MCF 10A (cell line): Measurements from ENCODE around the gene EPHB6. TPM values are rescaled to one million over a fixed set of nuclear protein-coding genes. Genes with fewer than 3 reads are reported as not detected.
A peak's percentile ranks its signal among the peaks of the same experiment; 100 is the strongest.

Experiments used
- BruUV-seq: library from RNA; stranded (reverse); fragments of 400-500 nt; replicated peaks from 2 replicates; lab custom pipeline; 2021; lab: Mats Ljungman, UMichigan
- CTCF ChIA-PET: fragments of 300-600 bp; sonication (Branson Sonifier 250); formaldehyde crosslinking; extraction: SDS; loops from one replicate; lab custom pipeline; 2021; ENCODE audit warnings: antibody characterized with exemption, inconsistent platforms; lab: Yijun Ruan, JAX
- POLR2A ChIA-PET: fragments of 300-600, 350-650 bp; sonication (Branson Sonifier 250); formaldehyde crosslinking; extraction: SDS; loops from one replicate; lab custom pipeline; 2020; ENCODE audit warnings: antibody characterized with exemption, inconsistent platforms; lab: Yijun Ruan, JAX
- DNase-seq: peaks from one replicate; pipeline ENCODE4 v3.0.0-alpha.2; 2018; ENCODE audit not compliant: unreplicated experiment
- H3K27ac Mint-ChIP-seq: one replicate; pipeline ENCODE4 v1.8.0; 2022; ENCODE audit warnings: mild to moderate bottlenecking, low read depth, mixed read lengths; ENCODE audit not compliant: unreplicated experiment
- H3K27me3 Mint-ChIP-seq: one replicate; pipeline ENCODE4 v1.8.0; 2022; ENCODE audit warnings: mixed read lengths; ENCODE audit not compliant: insufficient read depth, unreplicated experiment
- H3K36me3 Mint-ChIP-seq: one replicate; pipeline ENCODE4 v1.8.0; 2022; ENCODE audit warnings: mild to moderate bottlenecking, moderate library complexity, mixed read lengths; ENCODE audit not compliant: insufficient read depth, unreplicated experiment
- H3K4me1 Mint-ChIP-seq: one replicate; pipeline ENCODE4 v1.8.0; 2022; ENCODE audit warnings: mixed read lengths; ENCODE audit not compliant: insufficient read depth, unreplicated experiment
- H3K4me3 Mint-ChIP-seq: one replicate; pipeline ENCODE4 v1.8.0; 2022; ENCODE audit warnings: mild to moderate bottlenecking, moderate library complexity, mixed read lengths; ENCODE audit not compliant: unreplicated experiment
- H3K9me3 Mint-ChIP-seq: one replicate; pipeline ENCODE4 v1.8.0; 2022; ENCODE audit warnings: mixed read lengths; ENCODE audit not compliant: unreplicated experiment
- CTCF ChIP-seq: fragments of 200-600 bp; IDR thresholded peaks from one replicate; pipeline ENCODE4 v1.8.0; 2022; ENCODE audit warnings: antibody characterized with exemption, mild to moderate bottlenecking; ENCODE audit not compliant: unreplicated experiment
- intact Hi-C: fragments of 100-400 bp; cut with micrococcal nuclease; formaldehyde crosslinking; loops from 2 replicates; pipeline ENCODE4 v1.14.1; 2022
- total RNA-seq: library from RNA; stranded (reverse); gene quantifications from 2 replicates; pipeline ENCODE4 v1.2.3, GENCODE V29; 2022

The EPHB6 gene
- total RNA-seq, 1 experiment from 2014 or later = 1.4 TPM

- no peak for TF ChIP-seq CTCF
- no peak overlapping the region for H3K27ac Mint-ChIP-seq
- intact Hi-C loops = no loop called here
- H3K9me3 Mint-ChIP-seq = no peaks in the 10 kb centered on the region
- no TSS peak for BruUV-seq
- ChIA-PET CTCF (interaction anchor here (0.6 to 1.0 kb wide), 3 partner anchors 13 to 265 kb away, joined by 3 to 5 read pairs (median 3); partner anchors contain the start of gene EPHB6), POLR2A (no interaction called here)
- H3K27me3 Mint-ChIP-seq = peaks cover 21% of the 10 kb centered on the region
- DNase-seq = peak; percentile 37
- H3K4me1 Mint-ChIP-seq = no peaks in the 10 kb centered on the region
- H3K36me3 Mint-ChIP-seq = no peaks in the 10 kb centered on the region
- no peak overlapping the region for H3K4me3 Mint-ChIP-seq
These were observed 21.5 kb upstream of the EPHB6 start for GRCh38 chr7:142833174-142834048.

GRCh38 chr7:142835487-142835886 is 19.4 kb upstream of the EPHB6 start:
- ChIA-PET POLR2A (interaction anchor here (1.0 kb wide), 1 partner anchor 28 kb away, joined by 3 read pairs; no protein-coding TSS in a partner anchor), CTCF (interaction anchor here (1.2 kb wide), 1 partner anchor 31 kb away, joined by 6 read pairs; no protein-coding TSS in a partner anchor)
- H3K4me1 Mint-ChIP-seq = no peaks in the 10 kb centered on the region
- H3K9me3 Mint-ChIP-seq = no peaks in the 10 kb centered on the region
- H3K27me3 Mint-ChIP-seq = peaks cover 10% of the 10 kb centered on the region
- H3K4me3 Mint-ChIP-seq = no peak overlapping the region
- no TSS peak for BruUV-seq
- H3K36me3 Mint-ChIP-seq = no peaks in the 10 kb centered on the region
- intact Hi-C loops = no loop called here
- no peak overlapping the region for H3K27ac Mint-ChIP-seq
- DNase-seq = no peak
- TF ChIP-seq CTCF = no peak

- no peaks in the 10 kb centered on the region for H3K36me3 Mint-ChIP-seq
- H3K27me3 Mint-ChIP-seq = peaks cover 4% of the 10 kb centered on the region
- H3K9me3 Mint-ChIP-seq = no peaks in the 10 kb centered on the region
- no peaks in the 10 kb centered on the region for H3K4me1 Mint-ChIP-seq
- no peak overlapping the region for H3K4me3 Mint-ChIP-seq
- POLR2A ChIA-PET = no interaction called here
- intact Hi-C loops = no loop called here
- CTCF ChIA-PET = interaction anchor here (0.5 to 1.2 kb wide), 2 partner anchors 30 to 370 kb away, joined by 5 to 6 read pairs; no protein-coding TSS in a partner anchor
- no peak for DNase-seq
- TF ChIP-seq CTCF = no peak
- no TSS peak for BruUV-seq
- H3K27ac Mint-ChIP-seq = no peak overlapping the region
These were observed 18.4 kb upstream of the EPHB6 start for GRCh38 chr7:142836426-142836825.

- Mint-ChIP-seq H3K36me3 (no peaks in the 10 kb centered on the region), H3K27ac (no peak overlapping the region), H3K9me3 (no peaks in the 10 kb centered on the region), H3K27me3 (peaks cover 24% of the 10 kb centered on the region), H3K4me1 (no peaks in the 10 kb centered on the region), H3K4me3 (no peak overlapping the region)
- no peak for DNase-seq
- intact Hi-C loops = no loop called here
- TF ChIP-seq CTCF = no peak
- ChIA-PET POLR2A (no interaction called here), CTCF (interaction anchor here (0.5 to 0.7 kb wide), 3 partner anchors 27 to 165 kb away, joined by 3 read pairs; no protein-coding TSS in a partner anchor)
- no TSS peak for BruUV-seq
These were observed 16.2 kb upstream of the EPHB6 start for GRCh38 chr7:142838461-142839213.
